ENCODE measurements around the gene DCST1. TPM values are rescaled to one million over a fixed set of nuclear protein-coding genes. Genes with fewer than 3 reads are reported as not detected.
A peak's percentile ranks its signal among the peaks of the same experiment; 100 is the strongest.

DCST1 gene
- total RNA-seq, 4 donors from 2014 or later: 0.19 TPM; not detected in 3

- Histone ChIP-seq H3K4me3 (no peak overlapping the region), H3K9me3 (no peaks in the 10 kb centered on the region), H3K27me3 (no peaks in the 10 kb centered on the region), H3K27ac (no peak overlapping the region), H3K36me3 (peaks cover 0 to 40% (median 0%) of the 10 kb centered on the region in 3 donors), H3K4me1 (peaks cover 38 to 62% (median 44%) of the 10 kb centered on the region in 3 donors)
- 29 to 68% methylated on average over 1 to 3 of the region's 8 CpGs for WGBS, 2 donors
- intact Hi-C loops (cut with DNase I): loop anchor here (10.0 kb wide), 1 partner anchor 102 kb away; the partner anchor contains the start of gene PYGO2
- TF ChIP-seq POLR2A (IDR thresholded peaks at IDR 0.05) (no peak), CTCF (IDR thresholded peaks at IDR 0.05) (no peak)
- DNase-seq: no peak
Observed at GRCh38 chr1:155066777-155067176, 33.2 kb downstream of the DCST1 start.

- DNase-seq: no peak
- Histone ChIP-seq H3K36me3 (peaks cover 0 to 33% (median 0%) of the 10 kb centered on the region in 3 donors), H3K9me3 (no peaks in the 10 kb centered on the region), H3K4me3 (no peak overlapping the region), H3K27me3 (no peaks in the 10 kb centered on the region), H3K4me1 (peaks cover 25 to 63% (median 29%) of the 10 kb centered on the region in 3 donors), H3K27ac (no peak overlapping the region)
- WGBS, 2 donors: no CpG with 5 or more reads among the region's 3 CpGs
- intact Hi-C loops (cut with DNase I): loop anchor here (10.0 kb wide), 1 partner anchor 104 kb away; the partner anchor contains the start of gene PYGO2
- TF ChIP-seq POLR2A (IDR thresholded peaks at IDR 0.05) (no peak), CTCF (IDR thresholded peaks at IDR 0.05) (no peak)
Observed at GRCh38 chr1:155068599-155068998, 35.0 kb downstream of the DCST1 start.

- intact Hi-C loops (cut with DNase I): loop anchor here (10.0 kb wide), 1 partner anchor 105 kb away; the partner anchor contains the start of gene PYGO2
- H3K27me3 ChIP-seq: no peaks in the 10 kb centered on the region
- no peak overlapping the region for H3K4me3 ChIP-seq
Observed at GRCh38 chr1:155069551-155070157, 36.0 kb downstream of the DCST1 start.

GRCh38 chr1:155070158-155070621 is 36.6 kb downstream of the DCST1 start:
- peak overlapping the region in 3 of 4 donors; percentile 42 to 66 (median 47) for H3K4me3 ChIP-seq
- no peak for DNase-seq
- intact Hi-C loops (cut with DNase I): no loop called here

More at GRCh38 chr1:155069551-155070157, 36.0 kb downstream of the DCST1 start:
- no peak for DNase-seq
- Histone ChIP-seq H3K9me3 (no peaks in the 10 kb centered on the region), H3K4me1 (peaks cover 23 to 61% (median 24%) of the 10 kb centered on the region in 3 donors), H3K27ac (peak overlapping the region in 3 of 4 donors; percentile 81 to 89 (median 85)), H3K36me3 (peaks cover 0 to 33% (median 0%) of the 10 kb centered on the region in 3 donors)
- TF ChIP-seq CTCF (IDR thresholded peaks at IDR 0.05) (no peak), POLR2A (IDR thresholded peaks at IDR 0.05) (no peak)
- 47 to 100% methylated on average over 1 to 4 of the region's 7 CpGs for WGBS, 2 donors

More at GRCh38 chr1:155070158-155070621, 36.6 kb downstream of the DCST1 start:
- TF ChIP-seq POLR2A (IDR thresholded peaks at IDR 0.05): no peak
- TF ChIP-seq CTCF (IDR thresholded peaks at IDR 0.05): no peak
- Histone ChIP-seq H3K9me3 (no peaks in the 10 kb centered on the region), H3K27me3 (no peaks in the 10 kb centered on the region), H3K4me1 (peaks cover 18 to 56% (median 21%) of the 10 kb centered on the region in 3 donors), H3K36me3 (peaks cover 0 to 33% (median 0%) of the 10 kb centered on the region in 3 donors), H3K27ac (peak overlapping the region in 3 of 4 donors; percentile 81 to 89 (median 85))
- 0 to 40% methylated on average over 1 of the region's 28 CpGs for WGBS, 2 donors

Data from esophagus squamous epithelium (tissue), 5 donors.